GM12878 (cell line): Measurements from ENCODE around the gene GRIPAP1. TPM values are rescaled to one million over a fixed set of nuclear protein-coding genes. Genes with fewer than 3 reads are reported as not detected.

Experiments used
- ATAC-seq: fragments of 200-7000 bp; cut with Tn5 transposase; 3 replicates; pipeline ENCODE4 v1.9.1; 2020; ENCODE audit warnings: mild to moderate bottlenecking, moderate library complexity
- BruUV-seq: library from RNA; stranded (reverse); fragments of 400-500 nt; replicated peaks from 2 replicates; lab custom pipeline; 2021; lab: Mats Ljungman, UMichigan
- CTCF ChIA-PET: fragments of 300-600 bp; sonication (Branson Sonifier 250); formaldehyde crosslinking; extraction: SDS; loops from one replicate; lab custom pipeline; 2021; ENCODE audit warnings: inconsistent platforms; lab: Yijun Ruan, JAX
- POLR2A ChIA-PET: fragments of 350-600 bp; formaldehyde crosslinking; extraction: SDS; loops from one replicate; lab custom pipeline; 2021; ENCODE audit warnings: inconsistent platforms; lab: Charles Lee
- RAD21 ChIA-PET: fragments of 300-600 bp; sonication (Branson Sonifier 250); formaldehyde crosslinking; loops from one replicate; lab custom pipeline; 2023; ENCODE audit warnings: antibody characterized with exemption; ENCODE audit not compliant: unreplicated experiment; lab: Charles Lee
- SMC1A ChIA-PET: fragments of 300-600 bp; sonication (Branson Sonifier 250); formaldehyde crosslinking; loops from one replicate; lab custom pipeline; 2023; ENCODE audit not compliant: unreplicated experiment, uncharacterized antibody; lab: Charles Lee
- DNase-seq: peaks from one replicate; pipeline ENCODE4 v3.0.0-alpha.2; 2011; ENCODE audit warnings: low read depth, low spot score
- FAIRE-seq: peaks from 3 replicates; lab custom pipeline; 2011; peaks lifted over from hg19 to GRCh38; lab: Jason Lieb, UNC
- H2AFZ ChIP-seq: 2 replicates; pipeline ENCODE4 v1.6.0; 2011; ENCODE audit warnings: low read depth, low read length, control low read depth; ENCODE audit not compliant: control insufficient read depth
- H3K27ac ChIP-seq: 2 replicates; pipeline ENCODE4 v1.5.1; 2011; ENCODE audit warnings: control low read depth; ENCODE audit not compliant: control insufficient read depth, insufficient read depth
- H3K27me3 ChIP-seq, 2 experiments: replicated peaks in 1 of 2; 2 replicates each; pipeline versions ENCODE4 v1.6.0 to v1.6.1; 2011; ENCODE audit warnings: low read length in 1 of 2; ENCODE audit not compliant: control insufficient read depth in 2 of 2, insufficient read depth in 2 of 2
- H3K36me3 ChIP-seq, 2 experiments: 2 replicates each; pipeline ENCODE4 v1.5.1; 2011; ENCODE audit warnings: low read length in 1 of 2; ENCODE audit not compliant: control insufficient read depth in 2 of 2, insufficient read depth in 2 of 2
- H3K4me1 ChIP-seq: 2 replicates; pipeline ENCODE4 v1.6.1; 2011; ENCODE audit warnings: mild to moderate bottlenecking, low read length, moderate library complexity, mixed read lengths; ENCODE audit not compliant: control insufficient read depth, insufficient read depth
- H3K4me2 ChIP-seq: 2 replicates; pipeline ENCODE4 v1.6.0; 2011; ENCODE audit warnings: control low read depth; ENCODE audit not compliant: control insufficient read depth, insufficient read depth
- H3K4me3 ChIP-seq: fragments of 200-600 bp; sonication (generic); 2 replicates; pipeline ENCODE4 v1.5.1; 2016
- H3K79me2 ChIP-seq: 2 replicates; pipeline ENCODE4 v1.6.0; 2011; ENCODE audit warnings: low read length; ENCODE audit not compliant: control insufficient read depth, insufficient read depth
- H3K9ac ChIP-seq: 2 replicates; pipeline ENCODE4 v1.8.0; 2011; ENCODE audit warnings: low read length, control low read depth, mixed read lengths; ENCODE audit not compliant: control insufficient read depth, insufficient read depth
- H3K9me3 ChIP-seq: replicated peaks from 3 replicates; pipeline ENCODE4 v1.5.1; 2011; ENCODE audit warnings: mild to moderate bottlenecking, low read length; ENCODE audit not compliant: control insufficient read depth, insufficient read depth
- H4K20me1 ChIP-seq: 2 replicates; pipeline ENCODE4 v1.6.0; 2011; ENCODE audit not compliant: control insufficient read depth, insufficient read depth
- BACH1 ChIP-seq: fragments of 450-650 bp; IDR thresholded peaks from 2 replicates; pipeline ENCODE4 v1.6.1; 2017; ENCODE audit warnings: mild to moderate bottlenecking, borderline replicate concordance
- CREB1 ChIP-seq: IDR thresholded peaks from 2 replicates; pipeline ENCODE4 v1.6.1; 2012; ENCODE audit warnings: low read depth, mild to moderate bottlenecking, inconsistent platforms
- DPF2 ChIP-seq: fragments of 450-650 bp; IDR thresholded peaks from 2 replicates; pipeline ENCODE4 v1.6.1; 2017; ENCODE audit warnings: mild to moderate bottlenecking
- FOXM1 ChIP-seq: IDR thresholded peaks from 2 replicates; pipeline ENCODE4 v1.6.1; 2012; ENCODE audit warnings: low read depth, mild to moderate bottlenecking, inconsistent platforms, low read length, moderate library complexity
- GABPA ChIP-seq: IDR thresholded peaks from 2 replicates; pipeline ENCODE4 v1.6.1; 2014; ENCODE audit warnings: antibody characterized with exemption, low read depth, mild to moderate bottlenecking, inconsistent platforms
- HSF1 ChIP-seq: fragments of 150-350 bp; IDR thresholded peaks from 2 replicates; pipeline ENCODE4 v1.6.1; 2014; ENCODE audit warnings: mild to moderate bottlenecking, low read depth, low read length
- NR2F1 ChIP-seq: fragments of 450-650 bp; conservative IDR thresholded peaks from 2 replicates; pipeline ENCODE4 v1.6.1; 2017; ENCODE audit warnings: mild to moderate bottlenecking
- TAF1 ChIP-seq: IDR thresholded peaks from 2 replicates; pipeline ENCODE4 v1.6.1; 2011; ENCODE audit warnings: mild to moderate bottlenecking, low read depth, low read length, borderline replicate concordance
- WGBS: methylation state at CpG from one replicate; pipeline ENCODE4 v1.1.6; 2016; ENCODE audit warnings: low lambda C conversion rate; ENCODE audit not compliant: insufficient replicate concordance, insufficient coverage; ENCODE audit errors: missing lambda C conversion rate; 5-methylcytosine and 5-hydroxymethylcytosine counted together
- in situ Hi-C: fragments of 300-500 bp; cut with MboI; formaldehyde crosslinking; loops from 9 replicates; pipeline ENCODE4 v1.14.3; 2018; ENCODE audit warnings: mixed read lengths
- intact Hi-C: fragments of 100-400 bp; cut with micrococcal nuclease; formaldehyde crosslinking; loops from one replicate; pipeline ENCODE4 v1.14.2; 2022; ENCODE audit not compliant: unreplicated experiment
- polyA plus RNA-seq, 11 experiments: library from polyadenylated mRNA; depleted of rRNA in 4 of 11; unstranded in 6 of 11; stranded (reverse) in 5 of 11; fragments of >200 nt; fragmentation: Nextera tagmentation in 4 of 11; fragmentation: Illumina TruSeq in 1 of 11; extraction: Ambion mirVana in 4 of 11; extraction: Trizol in 1 of 11; gene quantifications; 1 replicate in 1 of 11; 2 replicates in 10 of 11; pipeline versions ENCODE4 v1.2.1 to v1.2.3, GENCODE V29; 2011 to 2016; ENCODE audit warnings: inconsistent platforms in 2 of 11, missing spikeins in 2 of 11, low read depth in 1 of 11
- total RNA-seq, 4 experiments: library from RNA; depleted of rRNA in 3 of 4; stranded (reverse); fragments of >200 nt in 3 of 4; fragmentation: Illumina TruSeq in 1 of 4; extraction: Trizol in 1 of 4; gene quantifications; 2 replicates each; pipeline versions ENCODE4 v1.2.1 to v1.2.3, GENCODE V29; 2013 to 2021
- TF ChIP-seq, protein P1 (sequence below): fragments of 450-650 bp; IDR thresholded peaks from 2 replicates; pipeline ENCODE4 v1.6.1; 2017; ENCODE audit warnings: mild to moderate bottlenecking, moderate library complexity

The GRIPAP1 gene
- total and polyA plus RNA-seq, 10 of the 15 experiments (the other 5 are each of a cell fraction or from before 2014, with no cell fraction given) = 4.2 to 44.7 (median 25.8) TPM

- Histone ChIP-seq H3K4me3 (no peak overlapping the region), H3K9ac (no peak overlapping the region), H3K27ac (peak overlapping the region; percentile 31), H3K36me3 (peaks cover 0 to 16% of the 10 kb centered on the region in 2 experiments; a peak in 3 of 4 replicates), H2AFZ (no peak overlapping the region), H3K79me2 (peaks cover 35% of the 10 kb centered on the region), H3K4me1 (peaks cover 38% of the 10 kb centered on the region), H3K4me2 (no peak overlapping the region), H3K9me3 (no peaks in the 10 kb centered on the region), H4K20me1 (no peaks in the 10 kb centered on the region), H3K27me3 (no peaks in the 10 kb centered on the region)
- intact Hi-C loops (loop anchor here (10.0 kb wide), 1 partner anchor 298 kb away; no protein-coding TSS in a partner anchor), in situ Hi-C loops (loop anchor here (25.0 kb wide), 1 partner anchor 1731 kb away; the partner anchor contains the start of gene CDK16)
- peak; percentile 45; the same call in 1 of the 2 replicates for TF ChIP-seq NR2F1
- TF ChIP-seq TAF1 = no peak
- ATAC-seq = no peak
- ChIA-PET POLR2A (interaction anchor here (0.9 kb wide), 1 partner anchor 14 kb away, joined by 3 read pairs; no protein-coding TSS in a partner anchor), CTCF (interaction anchor here (0.6 to 1.2 kb wide), 5 partner anchors 16 to 1715 kb away, joined by 3 to 4 read pairs (median 3); partner anchors contain the start of genes PIM2 and TFE3), RAD21 (interaction anchor here (1.4 to 1.5 kb wide), 3 partner anchors 16 to 51 kb away, joined by 4 to 7 read pairs (median 5); no protein-coding TSS in a partner anchor), SMC1A (interaction anchor here (1.1 to 1.8 kb wide), 4 partner anchors 10 to 294 kb away, joined by 3 to 5 read pairs (median 4); no protein-coding TSS in a partner anchor)
- FAIRE-seq = no peak
- no peak for DNase-seq
- BruUV-seq = no TSS peak
- WGBS = 56% methylated on average over 2 of the region's 2 CpGs
These were observed 59.2 kb downstream of the GRIPAP1 start for GRCh38 chrX:48942895-48943294.

DNA sequence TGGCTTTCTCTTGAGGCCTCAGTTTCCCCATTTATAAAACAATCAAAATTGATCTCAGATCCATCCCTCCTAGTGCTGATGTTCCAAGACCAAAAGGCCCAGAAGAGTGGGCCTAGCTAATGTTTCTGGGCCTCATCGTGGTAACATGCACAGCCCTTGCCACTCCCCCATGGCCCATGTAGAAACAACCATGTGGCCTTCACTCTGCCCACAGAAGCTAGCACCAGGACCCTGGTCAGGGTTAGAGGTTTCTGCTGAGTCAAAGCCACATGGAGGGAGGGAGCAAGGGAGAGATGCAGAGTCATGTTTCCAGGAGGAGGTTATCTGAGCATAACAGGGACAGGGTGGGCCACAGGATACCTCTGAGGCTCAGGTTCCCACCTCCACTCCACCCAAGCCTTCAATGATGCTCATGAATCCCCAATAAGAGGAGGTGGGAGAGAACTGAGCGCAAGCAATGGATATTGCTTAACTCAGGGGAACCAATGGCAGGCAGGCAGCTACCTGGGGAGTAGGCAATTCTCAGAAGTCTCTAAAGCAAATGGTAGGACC, 61.6 kb downstream of the GRIPAP1 start:
- ChIA-PET RAD21 (interaction anchor here (1.0 to 3.2 kb wide), 5 partner anchors 10 to 292 kb away, joined by 3 to 17 read pairs (median 5); partner anchors contain the start of genes PQBP1, TFE3 and TIMM17B), CTCF (interaction anchor here (1.2 to 2.5 kb wide), 5 partner anchors 10 to 29 kb away, joined by 3 to 9 read pairs (median 3); partner anchors contain the start of gene SLC35A2), SMC1A (interaction anchor here (1.4 to 2.5 kb wide), 4 partner anchors 12 to 16 kb away, joined by 3 to 8 read pairs (median 5); no protein-coding TSS in a partner anchor), POLR2A (interaction anchor here (0.6 to 2.6 kb wide), 8 partner anchors 10 to 139 kb away, joined by 3 to 21 read pairs (median 6); partner anchors contain the start of genes HDAC6, PIM2, PQBP1 and SLC35A2)
- peaks cover 57% of the 10 kb centered on the region for H3K4me1 ChIP-seq
- intact Hi-C loops (loop anchor here (10.0 kb wide), 1 partner anchor 296 kb away; no protein-coding TSS in a partner anchor), in situ Hi-C loops (loop anchor here (25.0 kb wide), 1 partner anchor 1728 kb away; the partner anchor contains the start of gene CDK16)
- no peak for FAIRE-seq
- H3K4me2 ChIP-seq = peak overlapping the region; percentile 26; the same call in 1 of the 2 replicates
- ATAC-seq = no peak
- no peaks in the 10 kb centered on the region for H3K27me3 ChIP-seq
- DNase-seq = no peak
- peak overlapping the region; percentile 63 for H3K9ac ChIP-seq
- no peaks in the 10 kb centered on the region for H4K20me1 ChIP-seq
- 68% methylated on average over 2 of the region's 2 CpGs for WGBS
- no TSS peak for BruUV-seq
- H3K79me2 ChIP-seq = peaks cover 45% of the 10 kb centered on the region
- peak overlapping the region; percentile 95 for H3K27ac ChIP-seq
- H3K9me3 ChIP-seq = no peaks in the 10 kb centered on the region; the same call in 2 of the 3 replicates
- H2AFZ ChIP-seq = no peak overlapping the region
- H3K4me3 ChIP-seq = no peak overlapping the region
- H3K36me3 ChIP-seq = peaks cover 0 to 16% of the 10 kb centered on the region in 2 experiments; a peak in 3 of 4 replicates
- no peak for TF ChIP-seq DPF2
- TF ChIP-seq GABPA = no peak
- no peak for TF ChIP-seq CREB1
- TF ChIP-seq FOXM1 = no peak
- TF ChIP-seq, protein P1, sequence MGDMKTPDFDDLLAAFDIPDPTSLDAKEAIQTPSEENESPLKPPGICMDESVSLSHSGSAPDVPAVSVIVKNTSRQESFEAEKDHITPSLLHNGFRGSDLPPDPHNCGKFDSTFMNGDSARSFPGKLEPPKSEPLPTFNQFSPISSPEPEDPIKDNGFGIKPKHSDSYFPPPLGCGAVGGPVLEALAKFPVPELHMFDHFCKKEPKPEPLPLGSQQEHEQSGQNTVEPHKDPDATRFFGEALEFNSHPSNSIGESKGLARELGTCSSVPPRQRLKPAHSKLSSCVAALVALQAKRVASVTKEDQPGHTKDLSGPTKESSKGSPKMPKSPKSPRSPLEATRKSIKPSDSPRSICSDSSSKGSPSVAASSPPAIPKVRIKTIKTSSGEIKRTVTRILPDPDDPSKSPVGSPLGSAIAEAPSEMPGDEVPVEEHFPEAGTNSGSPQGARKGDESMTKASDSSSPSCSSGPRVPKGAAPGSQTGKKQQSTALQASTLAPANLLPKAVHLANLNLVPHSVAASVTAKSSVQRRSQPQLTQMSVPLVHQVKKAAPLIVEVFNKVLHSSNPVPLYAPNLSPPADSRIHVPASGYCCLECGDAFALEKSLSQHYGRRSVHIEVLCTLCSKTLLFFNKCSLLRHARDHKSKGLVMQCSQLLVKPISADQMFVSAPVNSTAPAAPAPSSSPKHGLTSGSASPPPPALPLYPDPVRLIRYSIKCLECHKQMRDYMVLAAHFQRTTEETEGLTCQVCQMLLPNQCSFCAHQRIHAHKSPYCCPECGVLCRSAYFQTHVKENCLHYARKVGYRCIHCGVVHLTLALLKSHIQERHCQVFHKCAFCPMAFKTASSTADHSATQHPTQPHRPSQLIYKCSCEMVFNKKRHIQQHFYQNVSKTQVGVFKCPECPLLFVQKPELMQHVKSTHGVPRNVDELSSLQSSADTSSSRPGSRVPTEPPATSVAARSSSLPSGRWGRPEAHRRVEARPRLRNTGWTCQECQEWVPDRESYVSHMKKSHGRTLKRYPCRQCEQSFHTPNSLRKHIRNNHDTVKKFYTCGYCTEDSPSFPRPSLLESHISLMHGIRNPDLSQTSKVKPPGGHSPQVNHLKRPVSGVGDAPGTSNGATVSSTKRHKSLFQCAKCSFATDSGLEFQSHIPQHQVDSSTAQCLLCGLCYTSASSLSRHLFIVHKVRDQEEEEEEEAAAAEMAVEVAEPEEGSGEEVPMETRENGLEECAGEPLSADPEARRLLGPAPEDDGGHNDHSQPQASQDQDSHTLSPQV = 0 out of 2 replicates have a peak, but pooled peaks have one; percentile 3
- TF ChIP-seq HSF1 = no peak
- peak; percentile 98 for TF ChIP-seq BACH1
